Measurements from ENCODE around the gene TIAL1. TPM values are rescaled to one million over a fixed set of nuclear protein-coding genes. Genes with fewer than 3 reads are reported as not detected.

The TIAL1 gene
- total and polyA plus RNA-seq, 10 of the 15 experiments (the other 5 are each of a cell fraction or from before 2014, with no cell fraction given): 26.0 to 159 (median 62.8) TPM

DNA sequence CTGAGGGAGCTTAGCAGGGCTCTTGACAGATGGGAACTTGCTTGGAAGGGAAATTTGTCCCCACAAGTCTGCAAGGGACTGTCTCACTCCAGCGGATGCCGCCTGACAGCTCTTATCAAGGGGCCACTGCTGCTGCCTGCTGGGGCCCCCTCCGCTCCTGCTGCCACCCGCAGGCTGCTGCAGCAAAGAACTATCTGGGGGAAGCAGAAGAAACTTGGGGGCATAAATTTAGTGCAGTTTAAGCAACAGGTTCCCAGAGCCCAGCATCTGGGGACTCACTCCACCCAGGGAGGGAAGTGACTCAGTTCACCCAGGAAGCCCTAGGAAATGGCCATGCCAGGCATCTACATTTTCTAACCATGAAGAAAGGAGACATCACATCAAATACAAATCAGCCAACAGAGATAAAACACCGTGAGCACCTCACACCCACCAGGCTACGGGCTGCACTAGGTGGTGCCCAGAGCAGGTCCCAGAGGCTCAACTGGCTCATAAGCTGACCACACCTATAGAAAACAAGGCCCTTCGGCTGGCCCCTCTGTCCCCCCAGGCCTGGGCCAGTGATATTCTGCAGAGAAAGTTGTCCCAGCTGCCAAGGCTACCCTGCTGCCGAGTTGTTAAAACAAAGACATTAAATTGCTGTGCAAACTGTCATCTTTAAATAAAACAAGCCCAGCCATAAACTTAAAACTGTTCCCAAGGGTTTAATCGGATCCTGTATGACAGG is 58.0 kb downstream of the TIAL1 start:
- BruUV-seq (replicated peaks): no TSS peak
- DNase-seq (ENCODE audit: low read depth, low spot score) (no peak), ATAC-seq (no peak), FAIRE-seq (no peak)
- peak overlapping the region; percentile 92 for H3K4me2 ChIP-seq (ENCODE audit: control insufficient read depth, insufficient read depth)
- TF ChIP-seq CBX3 (IDR thresholded peaks at IDR 0.05; ENCODE audit: borderline replicate concordance, low read depth): no peak
- TF ChIP-seq CTCF (IDR thresholded peaks at IDR 0.05 in 2 of 3, conservative IDR thresholded peaks at IDR 0.05 in 1 of 3; ENCODE audit: control insufficient read depth in 2 of 3, extremely low read depth in 1 of 3, insufficient read depth in 1 of 3, low read depth in 3 of 3, low read length in 3 of 3): peak; percentile 18 to 22 (median 21); a peak in 3 of 6 replicates
- no peak for TF ChIP-seq SREBF2 (IDR thresholded peaks at IDR 0.05; ENCODE audit: low read length)
- peak; percentile 6; the same call in 1 of the 2 replicates for TF ChIP-seq PKNOX1 (IDR thresholded peaks at IDR 0.05)
- TF ChIP-seq ZNF24 (IDR thresholded peaks at IDR 0.05): no peak
- peak; percentile 42; the same call in 1 of the 2 replicates for TF ChIP-seq RAD21 (IDR thresholded peaks at IDR 0.05; ENCODE audit: insufficient read depth, low read depth, low read length)
- in situ Hi-C loops (cut with MboI) (no loop called here), intact Hi-C loops (cut with micrococcal nuclease; ENCODE audit: unreplicated experiment) (no loop called here)
- ChIA-PET POLR2A (interaction anchor here (0.6 to 2.7 kb wide), 8 partner anchors 8 to 245 kb away, joined by 3 to 13 read pairs (median 4); no protein-coding TSS in a partner anchor), RAD21 (ENCODE audit: unreplicated experiment) (interaction anchor here (0.7 to 5.3 kb wide), 8 partner anchors 9 to 44 kb away, joined by 3 to 55 read pairs (median 4); no protein-coding TSS in a partner anchor), CTCF (interaction anchor here (0.7 to 3.1 kb wide), 10 partner anchors 8 to 340 kb away, joined by 3 to 31 read pairs (median 4); no protein-coding TSS in a partner anchor), SMC1A (ENCODE audit: uncharacterized antibody, unreplicated experiment) (interaction anchor here (1.0 to 6.4 kb wide), 9 partner anchors 8 to 93 kb away, joined by 3 to 62 read pairs (median 6); partner anchors contain the start of gene TIAL1)
- no peaks in the 10 kb centered on the region for H3K36me3 ChIP-seq (ENCODE audit: control insufficient read depth in 2 of 2, insufficient read depth in 2 of 2, low read length in 1 of 2)
- peak overlapping the region; percentile 43 for H3K9ac ChIP-seq (ENCODE audit: control insufficient read depth, insufficient read depth, low read length)
- no peak overlapping the region for H2AFZ ChIP-seq (ENCODE audit: control insufficient read depth, low read depth, low read length)
- H3K4me3 ChIP-seq: peak overlapping the region; percentile 84
- 71% methylated on average over 9 of the region's 9 CpGs for WGBS (ENCODE audit: insufficient coverage, insufficient replicate concordance, low lambda C conversion rate, missing lambda C conversion rate)
- peak overlapping the region; percentile 60 for H3K27ac ChIP-seq (ENCODE audit: control insufficient read depth, insufficient read depth)
- H3K9me3 ChIP-seq (replicated peaks; ENCODE audit: control insufficient read depth, insufficient read depth, low read length): no peaks in the 10 kb centered on the region
- no peaks in the 10 kb centered on the region for H3K27me3 ChIP-seq (replicated peaks in 1 of 2; ENCODE audit: control insufficient read depth in 2 of 2, insufficient read depth in 2 of 2, low read length in 1 of 2)
- peaks cover 30% of the 10 kb centered on the region for H3K4me1 ChIP-seq (ENCODE audit: control insufficient read depth, insufficient read depth, low read length)
- H3K79me2 ChIP-seq (ENCODE audit: control insufficient read depth, insufficient read depth, low read length): peaks cover 72% of the 10 kb centered on the region
- H4K20me1 ChIP-seq (ENCODE audit: control insufficient read depth, insufficient read depth): peaks cover 3% of the 10 kb centered on the region; the same call in 1 of the 2 replicates
